Right lobe of liver (tissue), 4 donors: ENCODE measurements around the gene IGSF9B.

Experiments
- POLR2A ChIP-seq: fragments of 450-650 bp; IDR thresholded peaks from one replicate; pipeline ENCODE4 v1.6.1; 2017; ENCODE audit warnings: antibody characterized with exemption, mild to moderate bottlenecking
- TF ChIP-seq, protein P1 (sequence below), 4 donors: fragments of 200-600 bp in 3 of 4; fragments of 450-650 bp in 1 of 4; IDR thresholded peaks; one replicate each; pipeline versions ENCODE4 v1.5.1 to v1.8.0; 2016 to 2022; ENCODE audit warnings: antibody characterized with exemption in 4 of 4, mild to moderate bottlenecking in 2 of 4
- donor health status: DM: no; HTN: no; CAD: no.
- donor health status: DM: no; HTN: no; CAD: no.
- donor health status: DM: no; HTN: yes; CAD: no.

DNA sequence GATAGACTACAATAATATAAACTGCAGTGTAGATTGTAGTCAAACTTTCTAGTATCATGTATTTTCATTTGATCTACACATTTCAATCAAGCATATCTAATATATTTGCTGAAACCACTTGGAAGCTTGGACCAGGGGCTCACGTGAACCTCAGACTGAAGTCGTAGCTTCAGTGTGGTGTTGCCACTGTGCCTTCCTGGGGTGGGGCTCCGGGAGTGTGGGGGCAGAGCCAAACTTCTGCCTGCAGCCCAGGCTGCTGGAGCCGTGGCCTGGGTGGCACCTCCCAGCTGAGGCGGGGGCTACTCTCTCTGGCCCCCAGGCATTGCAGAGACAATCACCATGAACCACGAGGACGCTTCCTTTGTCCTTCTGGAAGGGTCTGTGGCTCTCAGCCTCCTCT is 36.3 kb upstream of the IGSF9B start:
- TF ChIP-seq, protein P1, sequence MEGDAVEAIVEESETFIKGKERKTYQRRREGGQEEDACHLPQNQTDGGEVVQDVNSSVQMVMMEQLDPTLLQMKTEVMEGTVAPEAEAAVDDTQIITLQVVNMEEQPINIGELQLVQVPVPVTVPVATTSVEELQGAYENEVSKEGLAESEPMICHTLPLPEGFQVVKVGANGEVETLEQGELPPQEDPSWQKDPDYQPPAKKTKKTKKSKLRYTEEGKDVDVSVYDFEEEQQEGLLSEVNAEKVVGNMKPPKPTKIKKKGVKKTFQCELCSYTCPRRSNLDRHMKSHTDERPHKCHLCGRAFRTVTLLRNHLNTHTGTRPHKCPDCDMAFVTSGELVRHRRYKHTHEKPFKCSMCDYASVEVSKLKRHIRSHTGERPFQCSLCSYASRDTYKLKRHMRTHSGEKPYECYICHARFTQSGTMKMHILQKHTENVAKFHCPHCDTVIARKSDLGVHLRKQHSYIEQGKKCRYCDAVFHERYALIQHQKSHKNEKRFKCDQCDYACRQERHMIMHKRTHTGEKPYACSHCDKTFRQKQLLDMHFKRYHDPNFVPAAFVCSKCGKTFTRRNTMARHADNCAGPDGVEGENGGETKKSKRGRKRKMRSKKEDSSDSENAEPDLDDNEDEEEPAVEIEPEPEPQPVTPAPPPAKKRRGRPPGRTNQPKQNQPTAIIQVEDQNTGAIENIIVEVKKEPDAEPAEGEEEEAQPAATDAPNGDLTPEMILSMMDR (IDR thresholded peaks at IDR 0.05): no peak
- TF ChIP-seq POLR2A: no peak
